K562 (cell line): ENCODE data around the gene OXLD1. TPM values are rescaled to one million over a fixed set of nuclear protein-coding genes. Genes with fewer than 3 reads are reported as not detected.

ENCODE experiments used
- E2F4 ChIP-seq: sonication (generic); formaldehyde crosslinking; IDR thresholded peaks from 2 replicates; pipeline ENCODE4 v1.8.0; 2022; ENCODE audit warnings: mild to moderate bottlenecking, low read depth, missing genetic modification reagents
- LCOR ChIP-seq: sonication (generic); formaldehyde crosslinking; IDR thresholded peaks from 2 replicates; pipeline ENCODE4 v1.8.0; 2022; ENCODE audit warnings: mild to moderate bottlenecking, missing genetic modification reagents
- MBD2 ChIP-seq: sonication (generic); IDR thresholded peaks from 2 replicates; pipeline ENCODE4 v1.6.1; 2016; ENCODE audit warnings: low read depth, borderline replicate concordance
- MXI1 ChIP-seq: IDR thresholded peaks from 2 replicates; pipeline ENCODE4 v1.6.1; 2011; ENCODE audit warnings: low read depth, mild to moderate bottlenecking, improper control_type of control experiment, low read length
- MYBL2 ChIP-seq, 2 experiments: fragments of 450-650 bp in 1 of 2; sonication (generic) in 1 of 2; formaldehyde crosslinking in 1 of 2; IDR thresholded peaks; 2 replicates each; pipeline versions ENCODE4 v1.6.1 to v1.8.1; 2017 to 2022; ENCODE audit warnings: borderline replicate concordance in 1 of 2, inconsistent platforms in 1 of 2, low read depth in 1 of 2, mild to moderate bottlenecking in 1 of 2, missing genetic modification reagents in 1 of 2, moderate library complexity in 1 of 2
- NBN ChIP-seq: fragments of 450-650 bp; IDR thresholded peaks from 2 replicates; pipeline ENCODE4 v1.6.1; 2016; ENCODE audit warnings: low read depth, mild to moderate bottlenecking
- POLR3A ChIP-seq: IDR thresholded peaks from 2 replicates; pipeline ENCODE4 v1.6.1; 2011; ENCODE audit warnings: borderline replicate concordance, mild to moderate bottlenecking, moderate library complexity; ENCODE audit not compliant: insufficient read length, insufficient read depth; ENCODE audit errors: extremely low read depth
- PYGO2 ChIP-seq: fragments of 450-650 bp; IDR thresholded peaks from 2 replicates; pipeline ENCODE4 v1.6.1; 2016; ENCODE audit warnings: mild to moderate bottlenecking, missing genetic modification characterization, moderate library complexity, missing compliant biosample characterization
- SETDB1 ChIP-seq: IDR thresholded peaks from one replicate; pipeline ENCODE4 v1.6.1; 2012; ENCODE audit warnings: low read length, control low read depth, inconsistent platforms
- TEAD2 ChIP-seq: fragments of 450-650 bp; IDR thresholded peaks from 2 replicates; pipeline ENCODE4 v1.6.1; 2016; ENCODE audit warnings: missing genetic modification characterization, control low read depth, missing compliant biosample characterization
- ZBTB17 ChIP-seq: fragments of 450-650 bp; formaldehyde crosslinking; IDR thresholded peaks from 2 replicates; pipeline ENCODE4 v1.4.0; 2020; ENCODE audit warnings: mild to moderate bottlenecking
- ZNF444 ChIP-seq: fragments of 250-450 bp; sonication (Bioruptor Pico); IDR thresholded peaks from 2 replicates; pipeline ENCODE4 v1.4.0; 2020; ENCODE audit warnings: mild to moderate bottlenecking, moderate library complexity
- polyA plus RNA-seq, 8 experiments: library from polyadenylated mRNA; depleted of rRNA in 4 of 8; stranded (reverse) in 5 of 8; unstranded in 3 of 8; fragments of >200 nt; fragmentation: Nextera tagmentation in 2 of 8; fragmentation: Illumina TruSeq in 1 of 8; extraction: Ambion mirVana in 2 of 8; extraction: Trizol in 1 of 8; gene quantifications; 2 replicates each; pipeline versions ENCODE4 v1.2.1 to v1.2.3, GENCODE V29; 2011 to 2014; ENCODE audit warnings: inconsistent platforms in 1 of 8, missing spikeins in 1 of 8
- total RNA-seq, 7 experiments: library from RNA; depleted of rRNA in 6 of 7; stranded (reverse); fragments of >200 nt in 6 of 7; fragmentation: Illumina TruSeq in 2 of 7; extraction: Trizol in 2 of 7; gene quantifications; 2 replicates each; pipeline versions ENCODE4 v1.2.1 to v1.2.3, GENCODE V29; 2011 to 2021; ENCODE audit warnings: low replicate concordance in 1 of 7
- TF ChIP-seq, protein P1 (sequence below): fragments of 450-650 bp; formaldehyde crosslinking; IDR thresholded peaks from 2 replicates; pipeline ENCODE4 v1.4.0; 2020; ENCODE audit warnings: mild to moderate bottlenecking, mixed read lengths
- TF ChIP-seq, protein P2 (sequence below): fragments of 450-650 bp; IDR thresholded peaks from 2 replicates; pipeline ENCODE4 v1.6.1; 2016; ENCODE audit warnings: antibody characterized with exemption
- TF ChIP-seq, protein P3 (sequence below), 2 experiments: fragments of 450-650 bp in 1 of 2; IDR thresholded peaks; 2 replicates each; pipeline ENCODE4 v1.6.1; 2011 to 2017; ENCODE audit warnings: low read depth in 2 of 2, antibody characterized with exemption in 1 of 2, borderline replicate concordance in 1 of 2, low read length in 1 of 2, mild to moderate bottlenecking in 1 of 2, mixed read lengths in 1 of 2; ENCODE audit not compliant: control insufficient read depth in 1 of 2
- TF ChIP-seq, protein P4 (sequence below): fragments of 250-450 bp; sonication (Bioruptor Pico); IDR thresholded peaks from 2 replicates; pipeline ENCODE4 v1.5.0; 2021; ENCODE audit warnings: mild to moderate bottlenecking, borderline replicate concordance

Gene OXLD1
- total and polyA plus RNA-seq, 9 of the 15 experiments (the other 6 are each of a cell fraction or from before 2014, with no cell fraction given), result 4.4 to 115 (median 29.3) TPM

DNA sequence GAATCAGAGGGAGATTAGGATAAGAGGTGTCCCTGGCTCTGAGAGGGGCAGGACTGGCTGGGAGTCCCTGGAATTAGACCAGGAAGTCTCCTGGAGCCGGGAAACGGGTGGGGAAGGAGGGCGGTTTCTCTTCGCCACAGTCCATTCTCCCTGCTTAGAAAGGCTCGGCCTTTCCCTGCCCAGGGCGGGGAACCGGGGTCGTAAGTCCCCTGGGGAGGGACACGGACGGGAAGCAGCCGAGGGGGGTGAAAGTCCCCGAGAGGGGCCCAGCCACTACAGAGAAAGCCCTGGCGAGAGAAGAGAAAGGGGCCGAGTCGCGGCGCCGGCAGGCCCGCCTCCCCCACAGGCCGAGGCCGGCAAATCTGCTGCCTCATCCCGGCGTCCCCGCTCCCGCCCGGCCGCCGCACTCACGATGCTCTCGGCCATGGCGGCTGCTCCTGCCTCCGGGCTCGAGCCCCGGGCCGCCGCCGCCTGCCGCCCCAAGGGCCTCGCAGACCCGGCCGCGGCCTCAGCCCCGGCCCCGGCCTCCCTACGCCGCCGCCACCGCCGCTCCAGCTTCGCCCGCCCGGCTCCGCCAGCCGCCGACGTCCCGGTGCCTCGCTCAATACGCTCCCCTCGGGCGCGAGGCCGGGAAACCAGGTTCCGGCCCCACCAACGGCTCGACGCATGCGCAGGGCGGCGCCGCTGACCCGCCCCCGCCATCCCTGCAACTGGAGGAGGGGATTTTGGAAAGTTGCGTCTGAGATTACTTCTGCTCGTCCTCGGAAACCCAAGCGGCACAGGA lies 29.7 kb downstream of the OXLD1 start, which contains the start of the genes NPLOC4 and TSPAN10 (continued):
- TF ChIP-seq, protein P1, sequence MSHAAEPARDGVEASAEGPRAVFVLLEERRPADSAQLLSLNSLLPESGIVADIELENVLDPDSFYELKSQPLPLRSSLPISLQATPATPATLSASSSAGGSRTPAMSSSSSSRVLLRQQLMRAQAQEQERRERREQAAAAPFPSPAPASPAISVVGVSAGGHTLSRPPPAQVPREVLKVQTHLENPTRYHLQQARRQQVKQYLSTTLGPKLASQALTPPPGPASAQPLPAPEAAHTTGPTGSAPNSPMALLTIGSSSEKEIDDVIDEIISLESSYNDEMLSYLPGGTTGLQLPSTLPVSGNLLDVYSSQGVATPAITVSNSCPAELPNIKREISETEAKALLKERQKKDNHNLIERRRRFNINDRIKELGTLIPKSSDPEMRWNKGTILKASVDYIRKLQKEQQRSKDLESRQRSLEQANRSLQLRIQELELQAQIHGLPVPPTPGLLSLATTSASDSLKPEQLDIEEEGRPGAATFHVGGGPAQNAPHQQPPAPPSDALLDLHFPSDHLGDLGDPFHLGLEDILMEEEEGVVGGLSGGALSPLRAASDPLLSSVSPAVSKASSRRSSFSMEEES, result no peak
- TF ChIP-seq POLR3A, result no peak
- TF ChIP-seq, protein P2, sequence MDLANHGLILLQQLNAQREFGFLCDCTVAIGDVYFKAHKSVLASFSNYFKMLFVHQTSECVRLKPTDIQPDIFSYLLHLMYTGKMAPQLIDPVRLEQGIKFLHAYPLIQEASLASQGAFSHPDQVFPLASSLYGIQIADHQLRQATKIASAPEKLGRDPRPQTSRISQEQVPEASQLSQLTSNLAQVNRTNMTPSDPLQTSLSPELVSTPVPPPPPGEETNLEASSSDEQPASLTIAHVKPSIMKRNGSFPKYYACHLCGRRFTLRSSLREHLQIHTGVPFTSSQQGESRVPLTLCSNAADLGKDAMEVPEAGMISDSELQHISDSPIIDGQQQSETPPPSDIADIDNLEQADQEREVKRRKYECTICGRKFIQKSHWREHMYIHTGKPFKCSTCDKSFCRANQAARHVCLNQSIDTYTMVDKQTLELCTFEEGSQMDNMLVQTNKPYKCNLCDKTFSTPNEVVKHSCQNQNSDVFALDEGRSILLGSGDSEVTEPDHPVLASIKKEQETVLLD, result peak; percentile 92
- TF ChIP-seq ZBTB17 (CRISPR knock-in tag), result no peak
- TF ChIP-seq TEAD2 (tag), result no peak
- TF ChIP-seq PYGO2 (tag), result no peak
- no peak for TF ChIP-seq NBN
- TF ChIP-seq MXI1, result no peak
- TF ChIP-seq E2F4 (CRISPR knock-in tag), result no peak
- TF ChIP-seq SETDB1, result no peak
- TF ChIP-seq ZNF444 (CRISPR knock-in tag), result no peak
- TF ChIP-seq, protein P3, sequence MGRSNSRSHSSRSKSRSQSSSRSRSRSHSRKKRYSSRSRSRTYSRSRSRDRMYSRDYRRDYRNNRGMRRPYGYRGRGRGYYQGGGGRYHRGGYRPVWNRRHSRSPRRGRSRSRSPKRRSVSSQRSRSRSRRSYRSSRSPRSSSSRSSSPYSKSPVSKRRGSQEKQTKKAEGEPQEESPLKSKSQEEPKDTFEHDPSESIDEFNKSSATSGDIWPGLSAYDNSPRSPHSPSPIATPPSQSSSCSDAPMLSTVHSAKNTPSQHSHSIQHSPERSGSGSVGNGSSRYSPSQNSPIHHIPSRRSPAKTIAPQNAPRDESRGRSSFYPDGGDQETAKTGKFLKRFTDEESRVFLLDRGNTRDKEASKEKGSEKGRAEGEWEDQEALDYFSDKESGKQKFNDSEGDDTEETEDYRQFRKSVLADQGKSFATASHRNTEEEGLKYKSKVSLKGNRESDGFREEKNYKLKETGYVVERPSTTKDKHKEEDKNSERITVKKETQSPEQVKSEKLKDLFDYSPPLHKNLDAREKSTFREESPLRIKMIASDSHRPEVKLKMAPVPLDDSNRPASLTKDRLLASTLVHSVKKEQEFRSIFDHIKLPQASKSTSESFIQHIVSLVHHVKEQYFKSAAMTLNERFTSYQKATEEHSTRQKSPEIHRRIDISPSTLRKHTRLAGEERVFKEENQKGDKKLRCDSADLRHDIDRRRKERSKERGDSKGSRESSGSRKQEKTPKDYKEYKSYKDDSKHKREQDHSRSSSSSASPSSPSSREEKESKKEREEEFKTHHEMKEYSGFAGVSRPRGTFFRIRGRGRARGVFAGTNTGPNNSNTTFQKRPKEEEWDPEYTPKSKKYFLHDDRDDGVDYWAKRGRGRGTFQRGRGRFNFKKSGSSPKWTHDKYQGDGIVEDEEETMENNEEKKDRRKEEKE (IDR thresholded peaks at IDR 0.05; ENCODE audit: borderline replicate concordance in 1 of 2, control insufficient read depth in 1 of 2, low read depth in 2 of 2, low read length in 1 of 2), result peak in 1 of 2 experiments; percentile 78; a peak in 1 of 4 replicates
- TF ChIP-seq MBD2, result 0 out of 2 replicates have a peak, but pooled peaks have one; percentile 30
- TF ChIP-seq LCOR (CRISPR knock-in tag), result peak; percentile 68; the same call in 1 of the 2 replicates
- TF ChIP-seq, protein P4, sequence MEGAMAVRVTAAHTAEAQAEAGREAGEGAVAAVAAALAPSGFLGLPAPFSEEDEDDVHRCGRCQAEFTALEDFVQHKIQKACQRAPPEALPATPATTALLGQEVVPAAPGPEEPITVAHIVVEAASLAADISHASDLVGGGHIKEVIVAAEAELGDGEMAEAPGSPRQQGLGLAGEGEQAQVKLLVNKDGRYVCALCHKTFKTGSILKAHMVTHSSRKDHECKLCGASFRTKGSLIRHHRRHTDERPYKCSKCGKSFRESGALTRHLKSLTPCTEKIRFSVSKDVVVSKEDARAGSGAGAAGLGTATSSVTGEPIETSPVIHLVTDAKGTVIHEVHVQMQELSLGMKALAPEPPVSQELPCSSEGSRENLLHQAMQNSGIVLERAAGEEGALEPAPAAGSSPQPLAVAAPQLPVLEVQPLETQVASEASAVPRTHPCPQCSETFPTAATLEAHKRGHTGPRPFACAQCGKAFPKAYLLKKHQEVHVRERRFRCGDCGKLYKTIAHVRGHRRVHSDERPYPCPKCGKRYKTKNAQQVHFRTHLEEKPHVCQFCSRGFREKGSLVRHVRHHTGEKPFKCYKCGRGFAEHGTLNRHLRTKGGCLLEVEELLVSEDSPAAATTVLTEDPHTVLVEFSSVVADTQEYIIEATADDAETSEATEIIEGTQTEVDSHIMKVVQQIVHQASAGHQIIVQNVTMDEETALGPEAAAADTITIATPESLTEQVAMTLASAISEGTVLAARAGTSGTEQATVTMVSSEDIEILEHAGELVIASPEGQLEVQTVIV (CRISPR knock-in tag), result no peak
- no peak for TF ChIP-seq MYBL2 (IDR thresholded peaks at IDR 0.05; ENCODE audit: low read depth)
- no peak for TF ChIP-seq MYBL2 (CRISPR knock-in tag; IDR thresholded peaks at IDR 0.05; ENCODE audit: borderline replicate concordance)
